ENCODE measurements around the gene KLHL12. TPM values are rescaled to one million over a fixed set of nuclear protein-coding genes. Genes with fewer than 3 reads are reported as not detected.

KLHL12 gene
- total RNA-seq (2022; extraction: Qiagen RNA extraction): 17.3 to 18.4 TPM (median 17.5 TPM) in 5 replicates

GRCh38 chr1:202926581-202927491, at the start of gene KLHL12:
KLHL12 (minus strand) TSS chr1:202927234; CDS start chr1:202925162, 2,072 bp downstream.

DNA sequence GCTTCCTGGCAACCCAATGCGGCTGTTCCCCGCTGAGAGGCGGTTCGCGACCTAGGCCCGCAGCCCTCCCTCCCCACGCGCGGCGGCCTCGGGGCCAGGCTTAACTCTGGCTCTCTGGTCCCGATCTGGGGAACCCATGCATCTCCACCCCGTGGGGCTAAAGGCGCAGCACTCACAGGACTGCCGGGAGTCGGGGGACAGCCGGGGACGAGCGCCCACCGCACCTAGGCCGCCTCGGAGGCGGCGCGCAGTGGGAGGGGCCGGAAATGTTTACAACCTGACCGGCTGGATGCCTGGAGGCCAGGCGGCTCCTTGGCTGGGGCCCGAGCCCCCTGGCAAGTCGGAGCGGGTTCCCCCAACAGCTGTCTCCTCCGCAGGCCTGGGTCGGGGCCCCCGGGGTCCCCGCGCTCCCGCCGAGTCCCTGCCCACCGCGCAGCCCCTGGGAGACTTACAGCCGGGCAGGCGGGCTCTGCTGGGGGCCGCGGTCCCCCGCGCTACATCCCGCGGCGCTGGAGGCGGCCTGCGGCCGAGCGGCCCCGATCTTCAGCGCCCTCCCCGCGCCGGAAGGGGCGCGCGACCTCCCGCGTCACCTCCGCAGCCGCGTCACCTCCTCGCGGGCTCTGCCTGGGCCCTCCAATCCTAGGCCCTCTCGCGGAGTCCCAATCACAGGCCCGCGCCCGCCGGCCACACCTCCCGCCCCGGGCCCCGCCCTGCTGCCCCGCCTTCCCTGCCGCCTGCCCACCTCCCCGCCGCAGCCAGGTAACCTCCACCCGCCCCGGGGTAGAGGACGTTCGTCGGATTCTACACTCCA, 30.9 kb upstream of the KLHL12 start, which contains the start of gene ADIPOR1:
Gene ADIPOR1 (minus strand): TSS at position 580 of the 811 bp plus-strand sequence. CDS start 7,242 bp downstream, outside the sequence.

GRCh38 chr1:202888531-202889360, 38.3 kb downstream of the KLHL12 start, which contains the start of gene RABIF:
RABIF (minus strand) TSS chr1:202889149; CDS start chr1:202889098, 51 bp downstream.

Other genes starting within 250 kb of the KLHL12 start
- 0.23 to 0.38 TPM (median 0.31 TPM) in 5 replicates for gene SYT2, start 216.8 kb downstream of the KLHL12 start, total RNA-seq (2022; extraction: Qiagen RNA extraction)
- gene KDM5B, start 118.8 kb downstream of the KLHL12 start, total RNA-seq (2022; extraction: Qiagen RNA extraction): 12.7 to 17.2 TPM (median 15.9 TPM) in 5 replicates
- gene PCAT6, start 116.3 kb downstream of the KLHL12 start, total RNA-seq (2022; extraction: Qiagen RNA extraction): 2.8 to 5.1 TPM (median 3.8 TPM) in 5 replicates
- gene RABIF, start 38.1 kb downstream of the KLHL12 start, total RNA-seq (2022; extraction: Qiagen RNA extraction): 13.4 to 15.9 TPM (median 13.6 TPM) in 5 replicates
- gene ADIPOR1, start 31.1 kb upstream of the KLHL12 start, total RNA-seq (2022; extraction: Qiagen RNA extraction): 56.6 to 63.5 TPM (median 63.4 TPM) in 5 replicates
- 20.2 to 23.5 TPM (median 20.8 TPM) in 5 replicates for gene CYB5R1, start 40.0 kb upstream of the KLHL12 start, total RNA-seq (2022; extraction: Qiagen RNA extraction)
- gene TMEM183A, start 80.1 kb upstream of the KLHL12 start, total RNA-seq (2022; extraction: Qiagen RNA extraction): 42.6 to 50.8 TPM (median 47.2 TPM) in 5 replicates
- gene PPFIA4, start 99.3 kb upstream of the KLHL12 start, total RNA-seq (2022; extraction: Qiagen RNA extraction): 0.29 to 0.89 TPM (median 0.45 TPM) in 5 replicates
- gene MYOG, start 158.8 kb upstream of the KLHL12 start, total RNA-seq (2022; extraction: Qiagen RNA extraction): not detected in 5 replicates
- 0.50 to 0.74 TPM (median 0.68 TPM) in 5 replicates for gene ADORA1, start 200.5 kb upstream of the KLHL12 start, total RNA-seq (2022; extraction: Qiagen RNA extraction)
- 0.09 TPM in 1 of 5 replicates, not detected in the others for gene MYBPH, start 248.6 kb upstream of the KLHL12 start, total RNA-seq (2022; extraction: Qiagen RNA extraction)

Measured in A549 treated with Mapracorat at 1 μM for 4 hours (cell line).